ENCODE results near the gene METTL25B. TPM values are rescaled to one million over a fixed set of nuclear protein-coding genes. Genes with fewer than 3 reads are reported as not detected.

The METTL25B gene
- total and polyA plus RNA-seq, 2 experiments from 2014 or later = 18.3 to 21.1 TPM

GRCh38 chr1:156698995-156699394, 29.3 kb upstream of the METTL25B start (continued):
- TF ChIP-seq ZNF462 (CRISPR knock-in tag; IDR thresholded peaks at IDR 0.05) (no peak), EZH2 (IDR thresholded peaks at IDR 0.05; ENCODE audit: low read depth, unreplicated experiment) (no peak), STAT1 (IDR thresholded peaks at IDR 0.05; ENCODE audit: unreplicated experiment) (no peak), REST (IDR thresholded peaks at IDR 0.05; ENCODE audit: unreplicated experiment) (no peak), ZNF114 (CRISPR knock-in tag; IDR thresholded peaks at IDR 0.05) (no peak)

Measured in GM23338 (cell line).